CD1c-positive myeloid dendritic cell (primary cell): ENCODE data around the gene LAMA2.

Experiments used
- DNase-seq: peaks from one replicate; pipeline ENCODE4 v3.0.0-alpha.2; 2016; ENCODE audit errors: extremely low spot score

Gene LAMA2

GRCh38 chr6:129516787-129517186 lies 633.8 kb downstream of the LAMA2 start:
- no peak for DNase-seq

- no peak for DNase-seq
Observed at GRCh38 chr6:129517288-129517687, 634.4 kb downstream of the LAMA2 start.

- DNase-seq, result no peak
Observed at GRCh38 chr6:129519750-129520149, 636.8 kb downstream of the LAMA2 start.

- DNase-seq, result no peak
Observed at GRCh38 chr6:129521946-129522345, 639.0 kb downstream of the LAMA2 start.

GRCh38 chr6:129523816-129524215 lies 640.9 kb downstream of the LAMA2 start:
- no peak for DNase-seq

- no peak for DNase-seq
Observed at GRCh38 chr6:129525055-129525454, 642.1 kb downstream of the LAMA2 start.

- DNase-seq, result no peak
Observed at GRCh38 chr6:129534926-129535325, 652.0 kb downstream of the LAMA2 start.

- DNase-seq, result no peak
Observed at GRCh38 chr6:129536271-129536670, 653.3 kb downstream of the LAMA2 start.

GRCh38 chr6:129539032-129539431 lies 656.1 kb downstream of the LAMA2 start:
- no peak for DNase-seq

- peak; percentile 14 for DNase-seq
Observed at GRCh38 chr6:129542705-129543104, 659.8 kb downstream of the LAMA2 start.

- no peak for DNase-seq
Observed at GRCh38 chr6:129543981-129544380, 661.0 kb downstream of the LAMA2 start.

- no peak for DNase-seq
Observed at GRCh38 chr6:129544892-129545612, 662.1 kb downstream of the LAMA2 start.

GRCh38 chr6:129546702-129547101 lies 663.8 kb downstream of the LAMA2 start:
- no peak for DNase-seq

- DNase-seq, result no peak
Observed at GRCh38 chr6:129551486-129551885, 668.5 kb downstream of the LAMA2 start.

GRCh38 chr6:129552413-129552812 lies 669.5 kb downstream of the LAMA2 start:
- no peak for DNase-seq

- DNase-seq, result no peak
Observed at GRCh38 chr6:129555206-129555832, 672.4 kb downstream of the LAMA2 start.

GRCh38 chr6:129558248-129558647 lies 675.3 kb downstream of the LAMA2 start:
- no peak for DNase-seq

- DNase-seq, result no peak
Observed at GRCh38 chr6:129565366-129565765, 682.4 kb downstream of the LAMA2 start.

GRCh38 chr6:129565811-129566210 lies 682.9 kb downstream of the LAMA2 start:
- no peak for DNase-seq
